GM12878 (cell line): ENCODE results near the gene INAFM1. TPM values are rescaled to one million over a fixed set of nuclear protein-coding genes. Genes with fewer than 3 reads are reported as not detected.

Experiments
- CBFB ChIP-seq: IDR thresholded peaks from 2 replicates; pipeline ENCODE4 v1.6.1; 2016; ENCODE audit warnings: antibody characterized with exemption, low read depth
- EED ChIP-seq: sonication (generic); IDR thresholded peaks from 2 replicates; pipeline ENCODE4 v1.6.1; 2016; ENCODE audit warnings: antibody characterized with exemption, low read depth
- ETV6 ChIP-seq, 2 experiments: fragments of 450-650 bp in 1 of 2; IDR thresholded peaks in 1 of 2; conservative IDR thresholded peaks in 1 of 2; 2 replicates each; pipeline ENCODE4 v1.6.1; 2014; ENCODE audit warnings: antibody characterized with exemption in 1 of 2, borderline replicate concordance in 1 of 2, low read depth in 1 of 2, mild to moderate bottlenecking in 1 of 2, moderate library complexity in 1 of 2
- HCFC1 ChIP-seq: fragments of 150-350 bp; IDR thresholded peaks from 2 replicates; pipeline ENCODE4 v1.6.1; 2014; ENCODE audit warnings: low read length
- HSF1 ChIP-seq: fragments of 150-350 bp; IDR thresholded peaks from 2 replicates; pipeline ENCODE4 v1.6.1; 2014; ENCODE audit warnings: mild to moderate bottlenecking, low read depth, low read length
- MEF2B ChIP-seq: fragments of 450-650 bp; IDR thresholded peaks from 2 replicates; pipeline ENCODE4 v1.6.1; 2018; ENCODE audit warnings: mild to moderate bottlenecking, moderate library complexity; ENCODE audit not compliant: partially characterized antibody, poor library complexity, severe bottlenecking
- MLLT1 ChIP-seq: fragments of 450-650 bp; IDR thresholded peaks from 2 replicates; pipeline ENCODE4 v1.6.1; 2016; ENCODE audit warnings: mild to moderate bottlenecking
- PKNOX1 ChIP-seq: fragments of 450-650 bp; IDR thresholded peaks from 2 replicates; pipeline ENCODE4 v1.6.1; 2016; ENCODE audit warnings: mild to moderate bottlenecking
- PML ChIP-seq: IDR thresholded peaks from 2 replicates; pipeline ENCODE4 v1.6.1; 2012; ENCODE audit warnings: low read length, inconsistent platforms
- POLR2A ChIP-seq: IDR thresholded peaks from 2 replicates; pipeline ENCODE4 v1.6.1; 2011; ENCODE audit warnings: low read depth, mild to moderate bottlenecking, low read length
- POLR2AphosphoS2 ChIP-seq: IDR thresholded peaks from 2 replicates; pipeline ENCODE4 v1.6.1; 2011; ENCODE audit warnings: low read depth, mild to moderate bottlenecking, low read length, improper control_type of control experiment, moderate library complexity
- WRNIP1 ChIP-seq: IDR thresholded peaks from 2 replicates; pipeline ENCODE4 v1.6.1; 2011; ENCODE audit warnings: low read depth, low read length, improper control_type of control experiment, borderline replicate concordance
- ZBED1 ChIP-seq: IDR thresholded peaks from 2 replicates; pipeline ENCODE4 v1.6.1; 2016; ENCODE audit warnings: borderline replicate concordance
- polyA plus RNA-seq, 11 experiments: library from polyadenylated mRNA; depleted of rRNA in 4 of 11; unstranded in 6 of 11; stranded (reverse) in 5 of 11; fragments of >200 nt; fragmentation: Nextera tagmentation in 4 of 11; fragmentation: Illumina TruSeq in 1 of 11; extraction: Ambion mirVana in 4 of 11; extraction: Trizol in 1 of 11; gene quantifications; 1 replicate in 1 of 11; 2 replicates in 10 of 11; pipeline versions ENCODE4 v1.2.1 to v1.2.3, GENCODE V29; 2011 to 2016; ENCODE audit warnings: inconsistent platforms in 2 of 11, missing spikeins in 2 of 11, low read depth in 1 of 11
- total RNA-seq, 4 experiments: library from RNA; depleted of rRNA in 3 of 4; stranded (reverse); fragments of >200 nt in 3 of 4; fragmentation: Illumina TruSeq in 1 of 4; extraction: Trizol in 1 of 4; gene quantifications; 2 replicates each; pipeline versions ENCODE4 v1.2.1 to v1.2.3, GENCODE V29; 2013 to 2021
- TF ChIP-seq, protein P1 (sequence below): fragments of 450-650 bp; formaldehyde crosslinking; IDR thresholded peaks from 2 replicates; pipeline ENCODE4 v1.4.0; 2020; ENCODE audit warnings: mild to moderate bottlenecking, moderate library complexity
- TF ChIP-seq, protein P2 (sequence below): IDR thresholded peaks from 2 replicates; pipeline ENCODE4 v1.6.1; 2011; ENCODE audit warnings: mild to moderate bottlenecking, low read depth, low read length, moderate library complexity; ENCODE audit not compliant: insufficient replicate concordance
- TF ChIP-seq, protein P3 (sequence below): IDR thresholded peaks from 2 replicates; pipeline ENCODE4 v1.6.1; 2012; ENCODE audit warnings: low read depth, low read length, improper control_type of control experiment

The INAFM1 gene
- total and polyA plus RNA-seq, 10 of the 15 experiments (the other 5 are each of a cell fraction or from before 2014, with no cell fraction given): 0.57 to 6.8 (median 1.1) TPM; not detected in 1

DNA sequence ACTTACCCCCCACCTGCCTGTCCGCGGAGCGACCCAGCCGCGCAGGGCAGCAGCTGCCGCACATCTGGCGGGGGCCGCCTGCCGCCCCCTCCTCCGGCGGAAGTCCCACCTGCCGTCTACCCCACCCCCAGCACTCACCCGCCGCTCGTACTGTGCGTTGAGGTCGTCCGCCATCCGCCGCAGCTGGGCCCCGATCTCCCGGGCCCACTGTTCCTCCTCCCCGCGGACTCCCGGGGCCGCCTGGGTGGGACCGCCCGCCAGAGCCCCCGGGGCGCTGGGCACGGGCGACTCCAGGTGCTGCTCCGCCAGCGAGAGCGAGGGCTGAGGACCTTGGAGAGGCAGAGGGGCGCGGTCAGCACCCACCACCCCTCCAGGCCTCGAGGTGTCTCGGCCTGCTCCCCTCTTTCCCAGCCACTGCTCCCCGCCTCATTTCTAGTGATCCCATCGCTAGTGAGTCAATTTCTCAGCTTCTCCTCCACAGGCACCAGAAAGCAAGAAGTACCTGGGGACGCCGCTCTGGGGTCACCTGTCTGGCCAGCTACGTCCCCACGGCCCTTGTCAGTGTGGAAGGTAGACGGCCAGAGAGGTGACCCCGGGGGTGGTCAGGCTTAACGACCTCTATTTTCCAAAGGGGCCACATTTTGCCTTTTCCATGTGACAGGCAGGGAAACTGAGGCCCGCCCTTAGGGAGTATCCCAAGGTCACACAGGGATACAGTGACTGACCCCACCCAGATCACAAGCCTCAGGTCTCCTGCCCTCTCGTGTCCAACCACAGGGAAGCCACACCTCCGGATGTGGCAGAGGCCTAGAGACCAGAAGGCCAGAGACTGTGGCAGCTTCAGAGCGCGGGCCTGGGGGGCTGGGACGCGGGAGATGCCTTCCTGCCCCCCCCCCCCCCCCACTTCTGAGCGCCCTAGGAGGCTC, 48.0 kb upstream of the INAFM1 start (continued):
- TF ChIP-seq, protein P1, sequence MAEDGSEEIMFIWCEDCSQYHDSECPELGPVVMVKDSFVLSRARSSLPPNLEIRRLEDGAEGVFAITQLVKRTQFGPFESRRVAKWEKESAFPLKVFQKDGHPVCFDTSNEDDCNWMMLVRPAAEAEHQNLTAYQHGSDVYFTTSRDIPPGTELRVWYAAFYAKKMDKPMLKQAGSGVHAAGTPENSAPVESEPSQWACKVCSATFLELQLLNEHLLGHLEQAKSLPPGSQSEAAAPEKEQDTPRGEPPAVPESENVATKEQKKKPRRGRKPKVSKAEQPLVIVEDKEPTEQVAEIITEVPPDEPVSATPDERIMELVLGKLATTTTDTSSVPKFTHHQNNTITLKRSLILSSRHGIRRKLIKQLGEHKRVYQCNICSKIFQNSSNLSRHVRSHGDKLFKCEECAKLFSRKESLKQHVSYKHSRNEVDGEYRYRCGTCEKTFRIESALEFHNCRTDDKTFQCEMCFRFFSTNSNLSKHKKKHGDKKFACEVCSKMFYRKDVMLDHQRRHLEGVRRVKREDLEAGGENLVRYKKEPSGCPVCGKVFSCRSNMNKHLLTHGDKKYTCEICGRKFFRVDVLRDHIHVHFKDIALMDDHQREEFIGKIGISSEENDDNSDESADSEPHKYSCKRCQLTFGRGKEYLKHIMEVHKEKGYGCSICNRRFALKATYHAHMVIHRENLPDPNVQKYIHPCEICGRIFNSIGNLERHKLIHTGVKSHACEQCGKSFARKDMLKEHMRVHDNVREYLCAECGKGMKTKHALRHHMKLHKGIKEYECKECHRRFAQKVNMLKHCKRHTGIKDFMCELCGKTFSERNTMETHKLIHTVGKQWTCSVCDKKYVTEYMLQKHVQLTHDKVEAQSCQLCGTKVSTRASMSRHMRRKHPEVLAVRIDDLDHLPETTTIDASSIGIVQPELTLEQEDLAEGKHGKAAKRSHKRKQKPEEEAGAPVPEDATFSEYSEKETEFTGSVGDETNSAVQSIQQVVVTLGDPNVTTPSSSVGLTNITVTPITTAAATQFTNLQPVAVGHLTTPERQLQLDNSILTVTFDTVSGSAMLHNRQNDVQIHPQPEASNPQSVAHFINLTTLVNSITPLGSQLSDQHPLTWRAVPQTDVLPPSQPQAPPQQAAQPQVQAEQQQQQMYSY (CRISPR knock-in tag): 0 out of 2 replicates have a peak, but pooled peaks have one; percentile 20
- TF ChIP-seq HSF1 (no peak), PML (no peak), ZBED1 (no peak; the same call in 1 of the 2 replicates), MLLT1 (peak; percentile 76), POLR2AphosphoS2 (peak; percentile 84), WRNIP1 (no peak), HCFC1 (no peak), CBFB (peak; percentile 79), PKNOX1 (peak; percentile 12; the same call in 1 of the 2 replicates), MEF2B (no peak), POLR2A (peak; percentile 93), ETV6 (conservative IDR thresholded peaks at IDR 0.05 in 1 of 2, IDR thresholded peaks at IDR 0.05 in 1 of 2; ENCODE audit: borderline replicate concordance in 1 of 2, low read depth in 1 of 2) (no peak), EED (peak; percentile 74)
- TF ChIP-seq, protein P2, sequence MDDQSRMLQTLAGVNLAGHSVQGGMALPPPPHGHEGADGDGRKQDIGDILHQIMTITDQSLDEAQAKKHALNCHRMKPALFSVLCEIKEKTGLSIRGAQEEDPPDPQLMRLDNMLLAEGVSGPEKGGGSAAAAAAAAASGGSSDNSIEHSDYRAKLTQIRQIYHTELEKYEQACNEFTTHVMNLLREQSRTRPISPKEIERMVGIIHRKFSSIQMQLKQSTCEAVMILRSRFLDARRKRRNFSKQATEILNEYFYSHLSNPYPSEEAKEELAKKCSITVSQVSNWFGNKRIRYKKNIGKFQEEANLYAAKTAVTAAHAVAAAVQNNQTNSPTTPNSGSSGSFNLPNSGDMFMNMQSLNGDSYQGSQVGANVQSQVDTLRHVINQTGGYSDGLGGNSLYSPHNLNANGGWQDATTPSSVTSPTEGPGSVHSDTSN: no peak
- TF ChIP-seq, protein P3, sequence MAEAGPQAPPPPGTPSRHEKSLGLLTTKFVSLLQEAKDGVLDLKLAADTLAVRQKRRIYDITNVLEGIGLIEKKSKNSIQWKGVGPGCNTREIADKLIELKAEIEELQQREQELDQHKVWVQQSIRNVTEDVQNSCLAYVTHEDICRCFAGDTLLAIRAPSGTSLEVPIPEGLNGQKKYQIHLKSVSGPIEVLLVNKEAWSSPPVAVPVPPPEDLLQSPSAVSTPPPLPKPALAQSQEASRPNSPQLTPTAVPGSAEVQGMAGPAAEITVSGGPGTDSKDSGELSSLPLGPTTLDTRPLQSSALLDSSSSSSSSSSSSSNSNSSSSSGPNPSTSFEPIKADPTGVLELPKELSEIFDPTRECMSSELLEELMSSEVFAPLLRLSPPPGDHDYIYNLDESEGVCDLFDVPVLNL: no peak
